Inflammatory macrophage treated with lipopolysaccharide for 1 hour (primary cell): Measurements from ENCODE around the gene ANKH.
"Not testable (repeated sequence)": the region's sequence is repeated elsewhere in the genome, so short reads cannot be mapped to it uniquely, and the experiment has no call there.

Experiments used
- DNase-seq, 2 donors: peaks; one replicate each; pipeline ENCODE4 v3.0.0-alpha.2; 2020 to 2022

The ANKH gene

GRCh38 chr5:14882658-14883580 lies 11.3 kb upstream of the ANKH start:
- no peak for DNase-seq

GRCh38 chr5:14881826-14882225 lies 10.2 kb upstream of the ANKH start:
- no peak for DNase-seq

- peak in 1 of 2 donors; percentile 26 for DNase-seq
Observed at GRCh38 chr5:14880688-14881087, 9.1 kb upstream of the ANKH start.

GRCh38 chr5:14879937-14880589 lies 8.5 kb upstream of the ANKH start:
- no peak for DNase-seq

- DNase-seq = no peak
Observed at GRCh38 chr5:14879393-14879792, 7.8 kb upstream of the ANKH start.

- not testable (repeated sequence) for DNase-seq
Observed at GRCh38 chr5:14878192-14878591, 6.6 kb upstream of the ANKH start.

- DNase-seq = no peak
Observed at GRCh38 chr5:14876095-14876494, 4.5 kb upstream of the ANKH start.

- no peak for DNase-seq
Observed at GRCh38 chr5:14873790-14874189, 2.2 kb upstream of the ANKH start.

GRCh38 chr5:14873093-14873492 lies 1.5 kb upstream of the ANKH start:
- DNase-seq = no peak

GRCh38 chr5:14872070-14872989 lies 752 bp upstream of the ANKH start:
- DNase-seq = peak; percentile 24 to 57

GRCh38 chr5:14870337-14871213 lies 1.0 kb downstream of the ANKH start:
- DNase-seq = peak in 1 of 2 donors; percentile 36

GRCh38 chr5:14869668-14870164 lies 1.9 kb downstream of the ANKH start:
- DNase-seq = no peak

- DNase-seq = no peak
Observed at GRCh38 chr5:14869233-14869632, 2.3 kb downstream of the ANKH start.

GRCh38 chr5:14868771-14869170 lies 2.8 kb downstream of the ANKH start:
- no peak for DNase-seq

- DNase-seq = no peak
Observed at GRCh38 chr5:14864181-14864812, 7.3 kb downstream of the ANKH start.

- DNase-seq = no peak
Observed at GRCh38 chr5:14863105-14863504, 8.5 kb downstream of the ANKH start.

- DNase-seq = no peak
Observed at GRCh38 chr5:14861123-14861765, 10.3 kb downstream of the ANKH start.

GRCh38 chr5:14859980-14860379 lies 11.6 kb downstream of the ANKH start:
- DNase-seq = no peak

GRCh38 chr5:14859150-14859549 lies 12.4 kb downstream of the ANKH start:
- DNase-seq = no peak

GRCh38 chr5:14855366-14855765 lies 16.2 kb downstream of the ANKH start:
- peak; percentile 16 to 20 for DNase-seq

- no peak for DNase-seq
Observed at GRCh38 chr5:14854799-14855198, 16.8 kb downstream of the ANKH start.
